BLaER1 (cell line): ENCODE measurements around the gene COCH.
"Not testable (repeated sequence)": the region's sequence is repeated elsewhere in the genome, so short reads cannot be mapped to it uniquely, and the experiment has no call there.

Experiments used
- H3K27ac ChIP-seq: shearing (Covaris generic); formaldehyde crosslinking; 2 replicates; pipeline ENCODE4 v1.8.1; 2022
- H3K27me3 ChIP-seq: shearing (Covaris generic); formaldehyde crosslinking; 2 replicates; pipeline ENCODE4 v1.8.1; 2022
- H3K36me3 ChIP-seq: shearing (Covaris generic); formaldehyde crosslinking; 2 replicates; pipeline ENCODE4 v1.8.1; 2022
- H3K4me1 ChIP-seq: shearing (Covaris generic); formaldehyde crosslinking; 2 replicates; pipeline ENCODE4 v1.8.1; 2022
- H3K4me2 ChIP-seq: shearing (Covaris generic); formaldehyde crosslinking; 2 replicates; pipeline ENCODE4 v1.8.1; 2022
- H3K4me3 ChIP-seq: shearing (Covaris generic); formaldehyde crosslinking; 2 replicates; pipeline ENCODE4 v1.8.1; 2022
- H3K9ac ChIP-seq: shearing (Covaris generic); formaldehyde crosslinking; 2 replicates; pipeline ENCODE4 v1.8.1; 2022
- H3K9me3 ChIP-seq: shearing (Covaris generic); formaldehyde crosslinking; 2 replicates; pipeline ENCODE4 v1.8.1; 2022
- H4K20me1 ChIP-seq: shearing (Covaris generic); formaldehyde crosslinking; 2 replicates; pipeline ENCODE4 v1.8.1; 2022
- Cebpa-rat ChIP-seq: shearing (Covaris generic); IDR thresholded peaks from 2 replicates; pipeline ENCODE4 v1.8.1; 2022

The COCH gene

GRCh38 chr14:30915596-30915995 is 41.2 kb downstream of the COCH start:
- H3K9ac ChIP-seq, result no peak overlapping the region
- TF ChIP-seq Cebpa-rat, result no peak
- no peak overlapping the region for H3K27ac ChIP-seq
- no peaks in the 10 kb centered on the region for H3K27me3 ChIP-seq
- peaks cover 31% of the 10 kb centered on the region for H3K36me3 ChIP-seq
- no peak overlapping the region for H3K4me2 ChIP-seq
- H4K20me1 ChIP-seq, result no peaks in the 10 kb centered on the region
- no peaks in the 10 kb centered on the region for H3K4me1 ChIP-seq
- no peak overlapping the region for H3K4me3 ChIP-seq
- H3K9me3 ChIP-seq, result no peaks in the 10 kb centered on the region

DNA sequence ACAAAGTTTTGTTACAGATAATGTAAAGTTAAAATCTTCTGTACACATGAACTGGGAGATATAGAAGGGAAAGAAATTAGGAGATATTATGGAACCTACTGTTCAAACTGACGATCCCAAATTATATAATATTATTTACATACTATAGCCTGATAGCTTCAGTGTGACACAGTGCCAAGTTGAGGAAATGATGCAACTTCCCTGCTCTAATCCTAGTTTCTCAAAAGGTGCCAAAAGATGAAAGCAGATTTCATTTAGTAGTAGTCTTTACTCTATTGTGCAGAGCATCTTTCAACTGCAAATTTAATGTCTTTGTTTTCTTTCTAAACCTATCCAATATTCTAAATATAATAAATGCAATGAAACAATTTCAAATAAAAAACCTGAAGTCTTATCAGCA is 46.9 kb downstream of the COCH start:
- Histone ChIP-seq H3K4me2 (no peak overlapping the region), H3K27ac (no peak overlapping the region), H3K9ac (no peak overlapping the region), H3K4me1 (0 out of 2 replicates have a peak, but pooled peaks cover 9% of the 10 kb centered on the region), H3K27me3 (no peaks in the 10 kb centered on the region), H3K4me3 (no peak overlapping the region), H3K36me3 (peaks cover 32% of the 10 kb centered on the region), H3K9me3 (no peaks in the 10 kb centered on the region), H4K20me1 (no peaks in the 10 kb centered on the region)
- TF ChIP-seq Cebpa-rat, result no peak

DNA sequence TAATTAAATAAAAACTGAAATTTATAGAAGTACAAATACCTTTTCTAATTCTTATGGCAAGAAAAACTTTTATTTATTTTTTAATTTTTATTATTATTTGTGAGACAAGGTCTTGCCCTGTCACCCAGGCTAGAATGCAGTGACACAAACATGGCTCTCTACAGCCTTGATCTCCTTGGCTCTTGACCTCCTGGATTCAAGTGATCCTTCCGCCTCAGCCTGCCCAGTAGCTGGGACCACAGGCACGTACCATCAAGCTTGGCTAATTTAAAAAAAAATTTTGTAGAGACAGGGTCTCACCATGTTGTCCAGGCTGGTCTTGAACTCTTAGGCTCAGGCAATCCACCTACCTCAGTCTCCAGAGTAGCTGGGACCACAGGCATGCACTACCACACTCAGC is 47.4 kb downstream of the COCH start:
- no peak overlapping the region for H3K27ac ChIP-seq
- no peak overlapping the region for H3K4me2 ChIP-seq
- H4K20me1 ChIP-seq, result no peaks in the 10 kb centered on the region
- no peaks in the 10 kb centered on the region for H3K27me3 ChIP-seq
- H3K9me3 ChIP-seq, result no peaks in the 10 kb centered on the region
- peaks cover 28% of the 10 kb centered on the region for H3K36me3 ChIP-seq
- H3K4me1 ChIP-seq, result 0 out of 2 replicates have a peak, but pooled peaks cover 9% of the 10 kb centered on the region
- H3K9ac ChIP-seq, result no peak overlapping the region
- no peak overlapping the region for H3K4me3 ChIP-seq
- no peak for TF ChIP-seq Cebpa-rat

DNA sequence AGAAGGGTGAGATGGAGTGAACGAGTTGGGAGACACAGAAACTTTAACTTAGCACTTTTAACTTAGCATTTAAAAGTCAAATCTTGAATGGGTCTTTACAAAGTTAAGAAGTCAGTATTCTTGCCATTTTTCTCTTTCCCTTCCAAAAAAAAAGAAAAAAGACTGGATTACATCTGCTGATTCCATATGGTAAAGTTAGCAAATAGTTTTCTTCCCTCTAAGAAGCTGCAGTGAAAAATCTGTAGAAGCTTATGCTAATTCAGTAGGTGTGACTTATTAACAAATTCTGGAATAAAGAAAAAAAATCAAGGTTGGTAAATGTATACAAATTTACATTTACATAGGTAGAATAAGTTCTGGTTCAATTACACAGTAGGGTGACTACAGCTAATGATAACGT is 50.9 kb downstream of the COCH start:
- H3K27me3 ChIP-seq, result no peaks in the 10 kb centered on the region
- no peak for TF ChIP-seq Cebpa-rat
- 0 out of 2 replicates have a peak, but pooled peaks cover 9% of the 10 kb centered on the region for H3K4me1 ChIP-seq
- no peaks in the 10 kb centered on the region for H3K9me3 ChIP-seq
- H3K4me2 ChIP-seq, result no peak overlapping the region
- H3K36me3 ChIP-seq, result peaks cover 19% of the 10 kb centered on the region
- H4K20me1 ChIP-seq, result 0 out of 2 replicates have a peak, but pooled peaks cover 6% of the 10 kb centered on the region
- no peak overlapping the region for H3K4me3 ChIP-seq
- no peak overlapping the region for H3K9ac ChIP-seq
- H3K27ac ChIP-seq, result no peak overlapping the region

GRCh38 chr14:30928462-30928861 is 54.1 kb downstream of the COCH start:
- H3K27me3 ChIP-seq, result no peaks in the 10 kb centered on the region
- H3K4me1 ChIP-seq, result no peaks in the 10 kb centered on the region
- no peak overlapping the region for H3K4me2 ChIP-seq
- no peaks in the 10 kb centered on the region for H3K9me3 ChIP-seq
- 0 out of 2 replicates have a peak, but pooled peaks cover 6% of the 10 kb centered on the region for H4K20me1 ChIP-seq
- H3K27ac ChIP-seq, result no peak overlapping the region
- peaks cover 22% of the 10 kb centered on the region for H3K36me3 ChIP-seq
- no peak overlapping the region for H3K4me3 ChIP-seq
- H3K9ac ChIP-seq, result no peak overlapping the region
- TF ChIP-seq Cebpa-rat, result no peak

DNA sequence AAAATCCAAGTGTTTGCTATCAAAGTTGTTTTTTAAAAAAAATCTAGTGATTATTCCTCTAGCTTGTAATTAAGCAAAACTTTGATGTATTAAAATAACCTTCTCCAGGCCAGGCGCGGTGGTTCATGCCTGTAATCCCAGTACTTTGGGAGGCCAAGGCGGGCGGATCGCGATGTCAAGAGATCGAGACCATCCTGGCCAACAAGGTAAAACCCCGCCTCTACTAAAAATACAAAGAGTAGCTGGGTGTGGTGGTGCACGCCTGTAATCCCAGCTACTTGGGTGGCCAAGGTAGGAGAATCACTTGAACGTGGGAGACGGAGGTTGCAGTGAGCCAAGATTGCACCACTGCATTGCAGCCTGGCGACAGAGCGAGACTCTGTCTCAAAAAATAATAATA is 59.6 kb downstream of the COCH start:
- not testable (repeated sequence) for H3K9ac ChIP-seq, H3K4me3 ChIP-seq, H3K9me3 ChIP-seq, H3K27me3 ChIP-seq, H3K4me1 ChIP-seq, H3K27ac ChIP-seq, H3K4me2 ChIP-seq
- Histone ChIP-seq H4K20me1 (0 out of 2 replicates have a peak, but pooled peaks cover 16% of the 10 kb centered on the region), H3K36me3 (peaks cover 49% of the 10 kb centered on the region)

DNA sequence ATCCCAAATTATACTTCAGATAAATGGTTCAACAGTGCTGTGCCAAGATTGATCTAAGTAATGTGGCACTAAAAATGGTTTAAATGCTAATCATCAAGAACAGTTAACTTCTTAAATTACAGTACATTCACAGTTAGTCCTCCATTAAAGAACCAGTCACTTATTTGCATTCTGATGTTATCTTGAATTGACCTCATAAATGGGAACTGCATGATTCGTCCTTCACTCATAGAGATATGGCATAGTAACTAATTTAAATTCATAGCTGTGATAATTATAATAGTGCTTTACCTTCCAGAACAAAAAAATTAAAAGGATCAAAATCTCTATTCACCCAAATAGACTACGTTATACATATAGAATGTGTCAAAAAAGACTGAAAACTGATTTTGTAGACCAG is 61.1 kb downstream of the COCH start:
- no peak for TF ChIP-seq Cebpa-rat
- H3K4me3 ChIP-seq, result no peak overlapping the region
- no peak overlapping the region for H3K9ac ChIP-seq
- H3K36me3 ChIP-seq, result peaks cover 57% of the 10 kb centered on the region
- no peaks in the 10 kb centered on the region for H3K27me3 ChIP-seq
- H3K4me2 ChIP-seq, result no peak overlapping the region
- H4K20me1 ChIP-seq, result peaks cover 24% of the 10 kb centered on the region
- no peak overlapping the region for H3K27ac ChIP-seq
- H3K4me1 ChIP-seq, result no peaks in the 10 kb centered on the region
- no peaks in the 10 kb centered on the region for H3K9me3 ChIP-seq

DNA sequence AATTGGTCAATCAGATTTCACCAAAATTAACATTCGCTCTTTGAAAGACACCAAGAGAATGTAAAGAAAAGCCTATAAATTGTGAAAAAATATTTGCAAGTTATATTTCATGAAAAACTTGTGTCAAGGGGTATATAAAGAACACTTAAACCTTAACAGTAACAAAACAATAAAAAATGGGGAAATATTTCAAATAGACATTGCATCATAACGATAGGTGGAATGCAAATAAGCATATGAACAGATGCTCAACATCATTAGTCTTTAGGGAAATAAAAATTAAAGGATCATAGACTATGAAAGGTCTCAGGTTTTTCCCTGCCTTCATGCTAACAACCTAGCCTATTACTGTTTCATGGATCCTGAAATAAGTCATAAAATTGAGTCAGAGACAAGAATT is 64.3 kb downstream of the COCH start:
- no peak overlapping the region for H3K27ac ChIP-seq
- no peak overlapping the region for H3K4me3 ChIP-seq
- H3K27me3 ChIP-seq, result no peaks in the 10 kb centered on the region
- peaks cover 24% of the 10 kb centered on the region for H4K20me1 ChIP-seq
- H3K9me3 ChIP-seq, result no peaks in the 10 kb centered on the region
- no peak; the same call in 1 of the 2 replicates for TF ChIP-seq Cebpa-rat
- peaks cover 75% of the 10 kb centered on the region for H3K36me3 ChIP-seq
- no peak overlapping the region for H3K4me2 ChIP-seq
- no peak overlapping the region for H3K9ac ChIP-seq
- H3K4me1 ChIP-seq, result no peaks in the 10 kb centered on the region
